ENCODE measurements around the gene ARF1.
"Not testable (repeated sequence)": the region's sequence is repeated elsewhere in the genome, so short reads cannot be mapped to it uniquely, and the experiment has no call there.

The ARF1 gene

GRCh38 chr1:228104526-228105269, 22.2 kb downstream of the ARF1 start:
- no peak for DNase-seq

- no peak for DNase-seq
Observed at GRCh38 chr1:228105270-228105995, 22.9 kb downstream of the ARF1 start.

GRCh38 chr1:228105996-228106799, 23.7 kb downstream of the ARF1 start:
- no peak for DNase-seq

GRCh38 chr1:228106800-228107054, 24.2 kb downstream of the ARF1 start:
- no peak for DNase-seq

GRCh38 chr1:228107636-228108035, 25.1 kb downstream of the ARF1 start:
- no peak for DNase-seq

GRCh38 chr1:228108055-228108690, 25.7 kb downstream of the ARF1 start:
- no peak for DNase-seq

GRCh38 chr1:228108742-228109072, 26.2 kb downstream of the ARF1 start:
- no peak for DNase-seq

- DNase-seq: peak; percentile 98
Observed at GRCh38 chr1:228109073-228109961, 26.8 kb downstream of the ARF1 start, which contains the start of gene MRPL55. TSS of gene MRPL55 (minus strand) at chr1:228109299. CDS start at chr1:228108260, 1,039 bp downstream.

GRCh38 chr1:228109962-228110488, 27.5 kb downstream of the ARF1 start:
- no peak for DNase-seq

- DNase-seq: no peak
Observed at GRCh38 chr1:228110556-228110955, 28.0 kb downstream of the ARF1 start.

- not testable (repeated sequence) for DNase-seq
Observed at GRCh38 chr1:228111315-228111714, 28.8 kb downstream of the ARF1 start.

- no peak for DNase-seq
Observed at GRCh38 chr1:228112167-228112566, 29.7 kb downstream of the ARF1 start.

- no peak for DNase-seq
Observed at GRCh38 chr1:228112617-228113016, 30.1 kb downstream of the ARF1 start.

GRCh38 chr1:228114827-228115226, 32.3 kb downstream of the ARF1 start:
- no peak for DNase-seq

GRCh38 chr1:228117335-228117734, 34.8 kb downstream of the ARF1 start:
- no peak for DNase-seq

- no peak for DNase-seq
Observed at GRCh38 chr1:228118040-228118439, 35.5 kb downstream of the ARF1 start.

- no peak for DNase-seq
Observed at GRCh38 chr1:228120351-228120750, 37.8 kb downstream of the ARF1 start.

GRCh38 chr1:228120857-228121489, 38.5 kb downstream of the ARF1 start:
- no peak for DNase-seq

- no peak for DNase-seq
Observed at GRCh38 chr1:228122921-228123441, 40.5 kb downstream of the ARF1 start.

- DNase-seq: no peak
Observed at GRCh38 chr1:228123505-228123904, 41.0 kb downstream of the ARF1 start.

- DNase-seq: no peak
Observed at GRCh38 chr1:228125185-228125584, 42.7 kb downstream of the ARF1 start.
